ENCODE results near the gene GULP1. TPM values are rescaled to one million over a fixed set of nuclear protein-coding genes. Genes with fewer than 3 reads are reported as not detected.

Gene GULP1
- total RNA-seq, 1 donor from 2014 or later = 39.1 TPM

DNA sequence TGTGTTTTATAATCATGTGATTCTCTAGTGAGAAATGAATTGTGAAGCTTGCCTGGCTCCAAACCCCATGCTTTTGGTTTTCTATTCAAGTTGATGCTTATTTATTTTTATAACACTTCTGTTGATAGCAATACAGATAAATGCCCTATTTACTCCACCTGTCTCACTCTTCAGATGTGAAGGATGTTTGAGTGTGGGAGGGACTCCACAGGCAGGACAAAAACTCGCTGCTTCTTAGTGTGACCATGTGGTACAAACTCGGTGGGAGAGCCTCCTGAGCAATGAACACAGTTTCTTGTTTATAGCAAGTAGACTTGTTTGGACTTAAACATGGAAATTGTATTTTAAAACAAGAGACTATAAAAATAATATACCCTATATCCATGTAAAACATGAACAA is 219.7 kb downstream of the GULP1 start:
- Mint-ChIP-seq H3K27me3 (ENCODE audit: low read depth) (no peaks in the 10 kb centered on the region), H3K4me1 (peaks cover 5% of the 10 kb centered on the region), H3K36me3 (ENCODE audit: low read depth) (no peaks in the 10 kb centered on the region), H3K9me3 (no peaks in the 10 kb centered on the region), H3K4me3 (no peak overlapping the region), H3K27ac (ENCODE audit: unreplicated experiment) (no peak overlapping the region)
- TF ChIP-seq, protein P1, sequence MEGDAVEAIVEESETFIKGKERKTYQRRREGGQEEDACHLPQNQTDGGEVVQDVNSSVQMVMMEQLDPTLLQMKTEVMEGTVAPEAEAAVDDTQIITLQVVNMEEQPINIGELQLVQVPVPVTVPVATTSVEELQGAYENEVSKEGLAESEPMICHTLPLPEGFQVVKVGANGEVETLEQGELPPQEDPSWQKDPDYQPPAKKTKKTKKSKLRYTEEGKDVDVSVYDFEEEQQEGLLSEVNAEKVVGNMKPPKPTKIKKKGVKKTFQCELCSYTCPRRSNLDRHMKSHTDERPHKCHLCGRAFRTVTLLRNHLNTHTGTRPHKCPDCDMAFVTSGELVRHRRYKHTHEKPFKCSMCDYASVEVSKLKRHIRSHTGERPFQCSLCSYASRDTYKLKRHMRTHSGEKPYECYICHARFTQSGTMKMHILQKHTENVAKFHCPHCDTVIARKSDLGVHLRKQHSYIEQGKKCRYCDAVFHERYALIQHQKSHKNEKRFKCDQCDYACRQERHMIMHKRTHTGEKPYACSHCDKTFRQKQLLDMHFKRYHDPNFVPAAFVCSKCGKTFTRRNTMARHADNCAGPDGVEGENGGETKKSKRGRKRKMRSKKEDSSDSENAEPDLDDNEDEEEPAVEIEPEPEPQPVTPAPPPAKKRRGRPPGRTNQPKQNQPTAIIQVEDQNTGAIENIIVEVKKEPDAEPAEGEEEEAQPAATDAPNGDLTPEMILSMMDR (conservative IDR thresholded peaks at IDR 0.05) = no peak
- DNase-seq (ENCODE audit: low read depth, low spot score) = no peak

DNA sequence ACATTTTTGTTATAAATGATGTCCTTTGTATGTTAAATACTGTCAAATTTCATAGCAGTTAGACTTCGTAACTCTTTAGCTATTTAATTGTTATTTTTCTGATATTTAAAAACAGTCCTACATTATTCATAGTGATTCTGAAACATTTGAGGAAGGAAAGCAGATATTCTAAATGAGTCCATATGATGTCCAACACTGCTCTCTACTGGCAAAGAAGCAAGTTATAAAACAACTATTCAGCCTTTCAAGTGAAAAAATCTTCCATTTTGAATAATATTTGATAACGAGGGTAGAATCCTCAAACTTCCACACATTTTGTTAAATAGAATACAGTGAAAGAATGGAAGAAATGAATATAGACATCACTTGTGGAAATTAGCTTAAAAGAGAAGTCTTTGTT is 220.8 kb downstream of the GULP1 start:
- TF ChIP-seq, protein P1 (conservative IDR thresholded peaks at IDR 0.05) = peak; percentile 86
- no peaks in the 10 kb centered on the region for H3K36me3 Mint-ChIP-seq (ENCODE audit: low read depth)
- no peak overlapping the region for H3K4me3 Mint-ChIP-seq
- H3K27ac Mint-ChIP-seq (ENCODE audit: unreplicated experiment) = no peak overlapping the region
- no peaks in the 10 kb centered on the region for H3K9me3 Mint-ChIP-seq
- no peaks in the 10 kb centered on the region for H3K27me3 Mint-ChIP-seq (ENCODE audit: low read depth)
- no peaks in the 10 kb centered on the region for H3K4me1 Mint-ChIP-seq
- DNase-seq (ENCODE audit: low read depth, low spot score) = no peak

DNA sequence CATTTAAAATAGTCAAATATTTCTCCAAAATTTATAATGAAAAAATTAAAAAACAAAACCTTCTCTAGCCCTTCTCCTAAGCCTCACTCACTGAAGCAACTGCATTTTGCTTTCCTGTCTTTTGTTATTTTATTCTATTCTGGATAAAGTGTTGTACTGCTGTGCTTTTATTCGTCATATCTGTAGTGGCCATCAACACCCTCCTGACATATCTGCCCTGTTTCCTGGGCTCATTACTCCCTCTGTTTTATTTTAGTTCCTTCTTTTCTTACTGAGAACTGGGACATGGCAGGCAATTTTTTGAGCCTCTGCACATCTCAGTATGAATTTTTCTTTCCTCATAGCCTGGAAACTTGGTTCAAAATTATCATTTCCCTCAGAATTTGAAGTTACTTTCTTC is 224.2 kb downstream of the GULP1 start:
- Mint-ChIP-seq H3K4me3 (no peak overlapping the region), H3K4me1 (no peaks in the 10 kb centered on the region), H3K36me3 (ENCODE audit: low read depth) (peaks cover 4% of the 10 kb centered on the region), H3K27me3 (ENCODE audit: low read depth) (no peaks in the 10 kb centered on the region), H3K9me3 (no peaks in the 10 kb centered on the region), H3K27ac (ENCODE audit: unreplicated experiment) (no peak overlapping the region)
- TF ChIP-seq, protein P1 (conservative IDR thresholded peaks at IDR 0.05) = no peak
- DNase-seq (ENCODE audit: low read depth, low spot score) = no peak

DNA sequence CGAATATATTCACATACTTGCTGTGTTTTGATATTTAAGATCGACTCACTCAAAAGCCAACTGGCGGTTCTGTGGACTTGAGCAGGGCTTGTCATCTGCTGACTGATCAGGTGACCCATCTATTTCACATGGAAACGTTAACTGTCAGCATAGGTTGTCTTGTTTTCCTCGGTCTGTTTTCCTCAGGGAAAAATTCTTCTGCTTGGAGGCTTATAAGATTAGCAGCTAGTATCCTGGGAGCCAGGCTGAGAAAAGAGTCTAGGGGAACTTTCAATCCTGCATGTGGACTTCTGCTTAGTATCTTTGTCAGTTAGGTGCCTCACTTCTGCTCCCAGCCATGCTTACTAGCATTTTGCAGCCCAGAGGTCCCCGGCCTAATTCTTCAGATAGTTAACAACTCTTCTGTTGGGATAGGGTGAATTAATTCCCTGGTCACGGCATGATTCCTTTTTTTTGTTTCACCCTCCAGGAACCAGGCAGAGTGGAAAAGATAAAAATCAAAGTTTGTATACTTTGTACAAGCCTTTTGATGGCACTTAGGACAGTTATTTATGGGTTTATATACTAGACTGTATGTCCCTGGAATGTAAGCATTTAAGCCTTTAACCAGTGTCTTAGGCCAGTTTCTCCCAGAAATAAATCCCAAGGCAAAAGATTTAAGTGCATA is 226.0 kb downstream of the GULP1 start:
- no peak overlapping the region for H3K4me3 Mint-ChIP-seq
- no peaks in the 10 kb centered on the region for H3K27me3 Mint-ChIP-seq (ENCODE audit: low read depth)
- no peak for DNase-seq (ENCODE audit: low read depth, low spot score)
- peaks cover 4% of the 10 kb centered on the region for H3K36me3 Mint-ChIP-seq (ENCODE audit: low read depth)
- H3K4me1 Mint-ChIP-seq = no peaks in the 10 kb centered on the region
- TF ChIP-seq, protein P1 (conservative IDR thresholded peaks at IDR 0.05) = no peak
- H3K9me3 Mint-ChIP-seq = no peaks in the 10 kb centered on the region
- H3K27ac Mint-ChIP-seq (ENCODE audit: unreplicated experiment) = no peak overlapping the region

DNA sequence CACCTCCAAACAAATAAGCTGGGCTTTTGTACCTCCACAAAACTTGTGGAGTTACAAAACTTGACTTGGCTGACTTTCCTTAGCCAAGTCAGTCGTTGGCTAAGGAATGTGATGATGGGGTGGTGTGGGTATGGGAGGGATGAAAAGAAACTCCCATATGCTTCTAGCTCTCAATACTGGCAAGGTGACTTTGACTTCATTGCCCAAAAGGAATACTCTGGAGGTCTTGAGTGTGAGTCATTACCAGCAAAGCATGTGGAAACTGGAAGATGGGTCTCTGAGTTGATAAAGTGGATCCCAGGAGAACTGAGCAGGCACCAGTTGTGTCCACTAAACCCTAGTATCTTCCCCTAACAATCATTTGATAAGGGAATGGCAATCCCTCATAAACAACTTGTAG is 226.7 kb downstream of the GULP1 start:
- Mint-ChIP-seq H3K27me3 (ENCODE audit: low read depth) (no peaks in the 10 kb centered on the region), H3K4me1 (no peaks in the 10 kb centered on the region), H3K27ac (ENCODE audit: unreplicated experiment) (no peak overlapping the region), H3K36me3 (ENCODE audit: low read depth) (peaks cover 4% of the 10 kb centered on the region), H3K4me3 (no peak overlapping the region), H3K9me3 (no peaks in the 10 kb centered on the region)
- TF ChIP-seq, protein P1 (conservative IDR thresholded peaks at IDR 0.05) = no peak
- no peak for DNase-seq (ENCODE audit: low read depth, low spot score)

All from neural crest cell (in vitro differentiated cells).